Skin epidermis (tissue), 12 donors: ENCODE measurements around the gene PKNOX2.

Source experiments
- H3K27ac ChIP-seq, 21 experiments: fragments of 200-600 bp; sonication (generic) in 11 of 21; one replicate each; pipeline ENCODE4 v1.5.0; 2020; ENCODE audit warnings: mild to moderate bottlenecking in 3 of 21, inconsistent platforms in 2 of 21, moderate library complexity in 2 of 21
- H3K4me3 ChIP-seq, 7 experiments: fragments of 200-600 bp; sonication (generic) in 2 of 7; one replicate each; pipeline ENCODE4 v1.5.0; 2020; ENCODE audit warnings: inconsistent platforms in 2 of 7, mild to moderate bottlenecking in 2 of 7, moderate library complexity in 1 of 7

The PKNOX2 gene

DNA sequence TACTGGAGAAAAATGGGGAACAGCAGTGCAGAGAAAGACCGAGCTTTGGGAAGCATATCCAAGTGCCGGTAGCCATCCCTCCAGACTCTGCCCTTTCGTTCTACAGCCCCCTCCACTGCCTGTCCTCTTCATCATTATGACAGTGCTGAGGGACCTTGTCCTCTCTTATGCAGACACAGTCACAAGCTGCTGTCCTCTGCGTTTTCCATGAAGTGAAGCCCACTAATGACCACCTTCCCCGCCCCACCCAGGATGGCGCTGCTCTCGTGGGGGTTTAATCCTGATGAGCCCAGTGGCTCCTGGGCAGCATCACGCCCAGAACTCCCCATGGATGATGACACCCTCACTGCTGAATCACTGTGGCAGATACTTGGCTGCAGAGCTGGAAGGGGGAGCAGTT lies 157.7 kb downstream of the PKNOX2 start:
- Histone ChIP-seq H3K27ac (no peak overlapping the region), H3K4me3 (no peak overlapping the region)

DNA sequence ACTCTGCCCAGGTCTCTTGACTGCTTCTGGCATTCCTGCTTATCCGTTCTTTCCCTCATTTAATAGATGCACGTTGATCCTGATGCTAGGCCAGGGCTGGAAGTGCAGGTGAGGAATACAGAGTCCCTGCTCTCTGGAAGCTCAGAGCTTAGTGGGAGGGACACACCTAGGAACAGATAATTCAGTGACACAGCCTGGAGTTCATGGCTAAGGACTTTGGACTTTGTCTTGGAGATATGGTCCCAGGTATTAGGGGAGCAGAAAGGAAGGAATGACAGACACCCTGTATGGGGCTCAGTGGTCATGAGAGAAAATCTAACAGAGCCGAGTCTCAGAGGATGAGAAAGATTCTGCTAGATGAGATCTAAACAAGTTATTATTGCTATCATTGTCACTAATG lies 160.6 kb downstream of the PKNOX2 start:
- no peak overlapping the region for H3K4me3 ChIP-seq
- no peak overlapping the region for H3K27ac ChIP-seq

DNA sequence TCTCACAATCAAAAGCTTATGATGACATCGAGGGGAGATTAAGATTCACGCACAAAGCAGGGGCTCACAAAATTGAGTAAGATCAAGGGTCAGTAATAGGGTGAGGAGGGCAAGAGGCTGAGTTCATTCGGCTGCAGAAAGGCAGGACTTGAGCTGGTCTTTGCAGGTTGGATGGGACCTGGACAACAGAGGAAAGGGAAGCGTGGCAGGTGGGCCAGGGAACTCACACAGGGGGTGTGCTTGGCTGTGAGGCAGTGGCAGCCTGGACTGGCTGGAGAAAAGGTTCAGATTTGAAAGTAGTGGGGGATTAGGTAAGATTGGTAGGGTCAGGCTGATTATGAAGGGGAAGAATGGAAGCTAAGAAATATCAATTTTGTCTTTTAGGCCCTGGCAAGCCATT lies 161.6 kb downstream of the PKNOX2 start:
- no peak overlapping the region for H3K4me3 ChIP-seq
- H3K27ac ChIP-seq: no peak overlapping the region

DNA sequence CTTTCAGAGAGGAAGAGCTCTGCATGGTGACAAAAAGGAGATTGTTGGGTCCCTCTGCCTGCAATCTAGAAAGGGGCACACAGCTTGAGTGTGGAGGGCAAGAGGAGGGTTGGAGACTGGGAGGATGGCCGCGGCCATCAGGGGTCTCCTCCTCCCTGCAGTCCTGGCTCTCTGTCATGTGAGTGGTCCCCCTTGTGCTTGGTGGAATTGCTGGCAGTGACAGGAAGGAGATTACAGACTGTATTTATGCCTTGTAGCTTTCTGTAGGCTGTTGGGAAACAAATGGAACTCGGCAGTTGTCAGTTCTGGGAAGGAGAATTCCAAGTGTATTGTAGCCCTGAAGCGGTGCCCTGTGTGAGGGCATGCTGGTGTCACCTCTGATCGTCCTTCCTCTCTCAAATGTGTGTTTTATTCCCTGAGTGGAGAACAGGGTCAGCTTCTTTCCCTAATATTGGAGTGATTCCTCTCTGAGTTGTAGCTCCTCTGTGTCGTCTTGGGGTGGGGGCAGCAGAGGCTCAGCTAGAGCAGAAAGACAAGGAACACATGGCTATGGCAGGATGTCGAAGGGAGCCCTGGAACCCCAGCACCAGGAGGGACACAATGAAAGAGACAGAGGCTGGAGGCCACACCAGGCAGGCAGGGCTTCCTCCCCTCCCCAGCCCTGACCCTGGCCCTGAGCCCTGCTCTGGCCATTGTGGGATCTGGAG lies 163.1 kb downstream of the PKNOX2 start:
- no peak overlapping the region for H3K4me3 ChIP-seq
- H3K27ac ChIP-seq: no peak overlapping the region

DNA sequence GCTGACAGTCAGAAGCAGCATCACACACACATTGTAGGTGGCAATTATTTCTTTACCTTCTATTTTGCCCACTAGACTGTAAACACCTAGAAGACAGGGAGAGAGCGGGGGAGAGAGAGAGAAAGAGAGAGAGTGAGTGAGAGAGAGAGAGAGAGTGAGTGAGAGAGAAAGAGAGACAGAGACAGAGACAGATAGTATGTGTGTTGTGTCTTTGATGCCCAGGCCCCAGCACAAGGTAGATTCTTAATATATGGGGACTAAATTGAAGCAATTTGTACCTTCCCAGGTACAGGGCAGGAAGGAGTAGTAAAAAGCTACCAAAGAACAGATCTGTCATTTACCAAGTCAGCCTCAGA lies 163.7 kb downstream of the PKNOX2 start:
- Histone ChIP-seq H3K4me3 (no peak overlapping the region), H3K27ac (no peak overlapping the region)

DNA sequence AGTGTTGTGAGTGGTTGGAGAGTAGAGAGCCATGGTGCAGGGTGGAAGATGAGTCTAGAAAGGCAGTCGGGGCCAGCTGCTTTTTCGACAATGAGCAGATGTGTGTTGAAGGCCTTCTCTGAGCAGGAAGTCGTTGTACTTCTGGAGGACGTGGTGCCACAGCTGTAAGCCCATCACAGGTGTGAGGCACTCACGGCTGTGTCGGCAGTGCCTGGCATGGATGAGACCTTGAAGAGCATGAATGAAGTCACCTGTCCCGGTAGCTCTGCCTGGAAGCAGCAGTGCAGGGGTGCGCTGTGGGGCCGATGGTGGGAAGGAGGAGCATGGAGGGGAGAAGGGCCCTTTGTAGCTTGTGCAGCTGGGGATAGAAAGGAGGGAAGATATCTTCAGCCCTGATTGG lies 165.2 kb downstream of the PKNOX2 start:
- no peak overlapping the region for H3K27ac ChIP-seq
- H3K4me3 ChIP-seq: no peak overlapping the region

DNA sequence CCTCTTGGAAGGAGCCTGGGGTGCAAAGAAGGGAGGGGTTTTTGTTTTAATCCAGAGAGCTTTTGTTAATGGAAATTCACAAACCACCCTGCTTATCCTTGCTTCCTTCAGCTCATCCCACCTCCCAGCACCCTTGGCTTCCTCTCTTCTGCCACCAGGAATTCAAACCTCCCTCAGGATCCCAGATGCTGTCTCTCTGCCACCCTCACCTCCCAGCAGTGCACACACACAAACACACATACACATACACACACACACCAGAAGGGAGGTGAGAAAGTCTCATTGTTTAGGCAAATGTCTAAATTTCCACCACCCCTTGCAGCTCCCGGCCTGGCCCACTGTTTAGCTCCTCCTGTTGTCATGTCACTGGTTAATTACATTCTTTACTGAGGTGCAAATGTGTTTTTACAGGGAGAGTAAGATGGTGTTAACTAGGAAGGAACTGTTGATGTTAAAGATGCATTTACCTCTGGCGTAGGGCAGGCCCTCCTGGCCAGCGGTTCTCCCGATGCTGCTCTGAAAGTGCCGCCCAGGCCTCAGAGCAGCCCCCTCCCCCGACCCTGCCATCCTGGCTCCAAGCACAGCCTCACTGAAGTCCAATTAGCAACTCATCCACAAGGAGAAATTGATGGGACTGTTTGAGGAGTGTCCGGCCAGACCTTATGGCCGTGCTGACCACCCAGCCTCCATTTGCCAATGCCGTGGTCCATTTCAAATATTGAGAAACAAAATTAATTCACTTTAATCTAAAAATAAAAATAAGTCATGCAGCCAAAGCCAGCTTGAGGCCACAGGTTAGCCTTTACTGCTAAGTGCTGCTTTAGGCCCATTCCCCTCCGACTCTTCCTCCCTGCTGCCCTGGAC lies 166.1 kb downstream of the PKNOX2 start:
- no peak overlapping the region for H3K4me3 ChIP-seq
- H3K27ac ChIP-seq: no peak overlapping the region

DNA sequence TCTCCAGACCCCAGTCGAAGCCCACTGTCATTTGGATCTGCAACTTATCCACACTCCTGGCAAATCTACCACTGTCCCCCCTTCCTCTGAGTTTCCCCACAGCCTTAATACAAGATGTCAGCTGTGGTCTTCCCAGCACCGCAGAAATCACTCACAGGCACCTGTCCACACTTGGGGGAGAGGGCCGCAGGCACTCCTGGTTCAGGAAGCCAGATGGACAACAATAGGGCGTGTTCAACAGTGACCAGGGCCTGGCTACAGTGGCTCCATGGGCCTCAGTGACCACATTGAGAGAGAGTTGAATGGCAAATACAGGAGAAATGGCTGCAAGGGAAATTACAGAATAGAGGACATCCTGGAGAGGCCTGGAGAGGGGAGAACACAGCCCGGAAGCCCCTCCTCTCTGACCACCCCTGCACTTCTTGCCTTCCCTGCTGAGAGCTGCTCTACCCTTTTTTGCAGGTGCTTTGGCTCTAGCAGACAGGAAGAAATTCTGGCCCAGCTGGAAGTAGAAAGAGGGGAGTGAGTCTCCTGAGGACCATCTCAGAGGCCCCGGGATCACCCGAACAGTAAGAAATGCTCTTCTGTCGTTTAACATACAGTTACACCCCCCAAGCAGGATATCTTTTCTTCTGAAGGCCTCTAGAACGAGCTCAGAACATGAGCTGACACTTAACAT lies 166.9 kb downstream of the PKNOX2 start:
- no peak overlapping the region for H3K27ac ChIP-seq
- no peak overlapping the region for H3K4me3 ChIP-seq

DNA sequence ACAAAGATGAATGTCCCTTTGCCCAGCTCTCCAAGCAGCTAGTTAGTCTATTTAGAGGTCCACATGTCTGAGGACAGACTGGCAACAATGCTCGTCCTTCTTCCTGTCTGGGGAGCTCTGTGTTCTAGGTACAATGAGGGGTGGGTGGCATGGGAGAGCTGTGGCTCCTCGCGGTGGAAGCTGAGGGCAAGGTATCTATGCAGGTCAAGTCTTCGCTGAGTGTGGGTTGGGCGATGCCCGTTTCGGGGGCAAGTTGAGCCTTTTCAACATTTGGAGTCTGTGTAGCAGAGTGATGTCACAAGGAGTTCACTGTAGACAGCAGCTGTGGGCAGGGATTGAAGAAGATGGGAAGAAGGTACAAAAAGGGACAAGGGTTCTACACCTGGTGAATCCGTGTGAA lies 168.3 kb downstream of the PKNOX2 start:
- no peak overlapping the region for H3K4me3 ChIP-seq
- no peak overlapping the region for H3K27ac ChIP-seq

DNA sequence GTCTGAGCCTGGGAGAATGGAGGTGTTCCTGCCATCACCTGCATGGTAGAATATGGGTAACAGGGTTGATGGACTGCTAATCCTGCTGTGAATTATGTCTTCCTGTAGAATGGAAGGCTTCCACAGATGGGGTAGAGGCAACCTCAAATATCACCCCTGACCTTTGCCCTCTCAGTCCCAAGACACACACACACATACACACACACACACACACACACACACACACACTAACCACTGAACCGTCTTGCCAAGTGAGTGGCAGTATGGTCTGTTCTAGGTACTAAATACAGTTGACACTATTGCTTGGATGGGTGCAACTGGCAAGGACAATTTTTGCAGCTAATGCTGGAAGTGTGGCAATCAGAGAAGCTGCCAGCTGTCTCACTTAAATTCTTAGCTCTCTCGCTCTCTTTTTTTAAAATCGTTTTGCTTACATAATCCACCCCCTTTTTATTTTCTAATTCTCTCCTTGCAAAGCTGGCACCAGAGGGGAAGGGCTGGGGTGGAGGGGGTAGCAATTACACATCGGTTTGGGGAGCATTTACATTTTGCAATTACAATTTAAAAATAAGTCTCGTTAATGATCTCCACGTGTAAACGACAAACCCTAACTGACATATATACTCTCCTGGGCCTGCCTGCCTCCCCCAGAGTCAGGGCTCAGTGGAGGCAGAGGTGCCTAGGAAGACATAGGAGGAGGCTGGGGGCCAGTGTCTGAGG lies 169.0 kb downstream of the PKNOX2 start:
- no peak overlapping the region for H3K27ac ChIP-seq
- no peak overlapping the region for H3K4me3 ChIP-seq

DNA sequence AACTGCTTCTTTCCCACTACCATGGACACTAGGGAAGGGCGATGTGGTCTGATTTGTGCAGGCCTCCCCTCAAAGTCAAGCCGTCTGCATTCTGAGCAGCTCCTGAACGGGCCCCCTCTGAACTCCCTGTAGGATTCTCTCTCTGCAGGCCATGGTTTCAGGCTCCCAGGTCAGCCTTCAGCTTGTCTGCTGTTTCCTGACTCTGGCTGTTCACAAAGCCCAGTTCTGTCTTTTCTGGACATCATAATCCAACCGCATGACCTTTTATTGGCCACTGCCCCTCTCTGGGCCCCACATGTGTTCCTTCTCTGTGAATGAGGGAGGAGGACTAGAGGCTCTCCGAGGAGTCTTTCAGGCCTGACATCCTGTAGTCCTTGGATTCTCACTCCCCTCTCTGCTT lies 170.6 kb downstream of the PKNOX2 start:
- Histone ChIP-seq H3K27ac (no peak overlapping the region), H3K4me3 (no peak overlapping the region)

DNA sequence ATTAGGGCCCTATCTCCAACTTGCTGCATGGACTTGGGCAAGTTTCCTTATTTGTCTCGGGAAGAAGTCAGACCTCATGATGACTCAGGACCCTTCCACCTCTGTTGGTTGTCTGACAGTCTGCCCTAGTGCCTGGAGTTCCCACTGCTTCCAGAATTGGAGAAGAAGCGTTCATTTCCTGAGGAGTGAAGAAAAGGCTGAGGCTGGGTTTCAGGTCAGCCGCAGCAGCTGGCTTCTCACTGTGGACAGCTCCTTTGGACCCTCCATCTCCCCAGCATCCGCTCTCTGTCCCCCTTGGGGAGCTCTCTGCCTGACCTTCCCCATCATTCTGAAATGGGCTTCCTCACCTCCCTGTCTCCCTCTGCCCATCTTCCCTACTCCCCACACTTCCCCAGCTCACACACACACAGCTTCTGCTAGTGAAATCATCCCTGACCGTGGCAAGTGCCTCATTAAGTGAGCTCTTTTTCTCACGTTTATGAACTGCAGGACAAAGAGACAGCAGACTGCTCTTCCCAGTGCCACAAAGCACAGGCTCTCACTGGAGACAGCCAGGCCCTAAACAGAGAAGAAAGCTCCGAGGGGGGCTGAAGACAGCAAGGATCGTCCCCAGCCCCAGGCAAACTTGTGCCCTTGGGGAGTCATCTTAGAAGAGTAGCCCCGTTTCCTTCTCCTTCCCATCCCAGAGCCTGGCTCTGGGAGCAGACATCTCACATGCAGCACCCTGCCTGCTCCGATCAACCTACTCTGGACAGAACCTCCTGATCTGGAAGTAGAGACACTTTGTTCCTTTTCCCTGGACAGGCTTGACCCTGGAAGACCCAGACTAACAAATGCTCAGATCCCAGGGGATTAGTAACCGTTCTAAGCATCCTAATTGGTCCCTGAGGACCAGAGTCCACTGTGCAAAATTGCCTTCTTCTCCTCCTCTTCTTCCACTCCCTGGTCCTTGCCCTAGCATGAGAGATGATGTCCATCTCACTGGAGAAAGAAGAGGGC lies 173.6 kb downstream of the PKNOX2 start:
- H3K4me3 ChIP-seq: no peak overlapping the region
- H3K27ac ChIP-seq: peak overlapping the region in 8 of 21 experiments; percentile 5 to 64 (median 26)

DNA sequence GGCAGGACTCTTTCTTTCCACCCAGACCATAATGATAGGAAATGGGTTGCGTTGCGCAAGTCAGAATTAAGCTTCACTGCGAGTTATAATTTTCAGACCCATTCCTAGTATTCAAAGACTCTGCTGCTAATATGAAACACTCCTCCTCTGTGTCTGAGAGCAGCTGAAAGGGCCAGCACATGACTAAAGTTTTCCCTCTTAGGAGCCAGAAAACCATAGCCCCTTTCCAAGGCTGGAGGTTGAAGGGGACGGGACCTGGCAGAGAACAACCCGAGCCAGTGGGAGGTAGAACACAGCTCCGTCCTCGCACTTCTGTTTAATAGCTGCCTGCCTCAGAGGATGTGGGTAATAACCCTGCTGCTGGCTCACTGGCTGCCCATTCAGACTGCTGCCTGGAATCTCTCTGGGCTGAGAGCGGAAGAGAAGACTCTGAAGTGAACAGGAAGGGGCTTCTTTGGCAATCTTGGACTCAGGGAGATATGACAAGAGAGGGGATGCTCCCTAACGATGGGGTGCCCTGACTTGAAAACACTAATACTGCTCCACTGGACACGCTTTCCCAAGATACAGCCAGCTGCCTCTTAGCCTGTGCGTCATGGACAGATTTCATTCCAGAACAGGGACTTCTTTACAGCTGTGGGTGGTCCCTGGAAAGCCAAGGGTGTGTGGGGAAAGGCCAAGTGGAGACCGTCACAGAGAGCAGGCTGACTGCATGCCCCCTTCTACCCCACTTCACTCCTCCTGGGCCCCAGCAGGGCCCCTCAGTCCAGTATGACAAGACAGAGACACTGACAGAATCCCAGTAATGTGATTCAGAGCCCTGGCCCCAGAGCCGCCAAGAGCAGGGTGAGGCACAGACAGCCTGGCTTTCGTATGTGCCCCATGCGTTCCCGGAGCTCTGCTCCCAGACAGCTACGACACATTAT lies 174.6 kb downstream of the PKNOX2 start:
- Histone ChIP-seq H3K27ac (peak overlapping the region in 12 of 21 experiments; percentile 2 to 75 (median 30)), H3K4me3 (no peak overlapping the region)

DNA sequence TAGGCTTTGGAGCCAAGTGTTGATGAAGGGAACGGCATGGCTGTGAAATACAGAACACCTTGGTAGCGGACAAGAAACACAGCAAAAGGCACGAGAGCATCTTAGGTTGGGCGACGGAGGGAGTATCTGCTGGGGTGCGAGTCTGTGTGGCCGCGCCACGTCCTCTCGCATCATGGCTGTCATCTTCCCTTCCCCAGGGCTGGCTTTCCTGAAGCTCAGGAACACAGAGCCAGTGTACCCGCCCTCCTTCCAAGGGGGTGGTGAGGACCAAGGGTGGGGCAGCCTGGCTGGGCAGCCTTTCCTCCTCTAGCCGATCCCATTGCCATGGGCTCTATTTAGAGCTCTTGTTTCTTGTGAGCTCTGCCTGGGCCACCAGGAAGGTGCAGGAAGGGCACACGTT lies 177.1 kb downstream of the PKNOX2 start:
- Histone ChIP-seq H3K27ac (peak overlapping the region in 1 of 21 experiments; percentile 30), H3K4me3 (no peak overlapping the region)

DNA sequence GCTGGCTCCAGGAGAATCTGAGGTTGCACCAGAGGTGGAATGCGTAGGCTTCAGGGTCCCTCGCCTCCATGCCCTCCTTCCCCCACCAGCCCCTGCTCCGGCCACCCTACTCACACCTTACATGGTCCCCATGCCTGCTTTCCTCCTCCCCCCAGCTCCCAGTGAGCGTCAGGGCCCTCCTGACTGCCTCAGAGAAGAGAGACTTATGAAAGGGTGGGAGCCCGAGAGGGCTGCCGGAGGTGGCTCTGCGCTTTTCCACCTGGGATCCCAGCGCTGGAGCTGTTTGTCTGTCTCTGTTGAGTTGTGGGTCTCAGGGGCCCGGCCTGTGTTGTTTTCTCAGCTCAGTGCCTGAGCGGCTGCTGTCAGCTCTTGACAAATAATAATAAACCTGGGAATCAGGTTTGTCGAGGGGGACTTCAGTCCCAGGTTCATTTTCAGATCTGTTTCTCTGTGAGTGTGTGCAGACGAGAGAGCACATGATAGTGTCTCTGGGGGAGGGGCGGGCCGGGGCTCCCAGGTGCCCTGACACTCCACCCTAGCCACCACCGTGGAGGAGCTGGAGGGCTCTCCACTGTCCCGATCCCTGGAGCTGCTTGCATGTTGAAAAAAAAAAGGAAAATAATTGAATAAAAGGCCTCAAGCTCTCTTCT lies 177.9 kb downstream of the PKNOX2 start:
- H3K27ac ChIP-seq: peak overlapping the region in 1 of 21 experiments; percentile 30
- no peak overlapping the region for H3K4me3 ChIP-seq

DNA sequence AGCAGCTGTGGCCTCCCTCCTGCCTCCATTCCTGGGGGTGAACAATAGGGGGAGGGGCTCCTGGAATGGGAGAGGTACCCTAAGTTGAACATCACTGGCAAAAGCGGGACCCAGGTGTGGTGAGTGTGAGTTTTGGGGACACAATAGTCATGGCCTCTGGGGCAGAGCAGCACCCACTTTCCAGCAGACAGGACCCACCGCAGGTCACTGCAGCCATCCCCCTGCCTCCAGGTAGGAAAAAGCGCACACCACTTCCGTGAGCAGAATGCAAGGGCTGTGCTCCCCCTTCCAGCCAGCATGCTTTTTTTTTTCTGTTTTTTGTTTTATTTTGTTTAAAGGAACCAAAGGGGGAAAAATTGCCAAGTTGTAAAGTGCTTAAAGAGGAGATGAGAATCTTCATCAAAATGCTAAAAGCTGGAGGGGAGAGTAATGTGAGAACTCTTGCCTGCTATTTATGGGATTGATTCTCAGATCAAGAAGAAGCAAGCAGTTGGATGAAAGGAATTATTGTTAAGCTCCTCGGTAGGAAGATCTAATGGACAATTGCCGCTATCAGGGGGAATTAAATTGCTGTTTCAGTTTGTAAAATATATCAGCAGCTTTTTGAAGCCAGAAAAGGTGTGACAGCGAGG lies 178.7 kb downstream of the PKNOX2 start:
- Histone ChIP-seq H3K4me3 (no peak overlapping the region), H3K27ac (peak overlapping the region in 1 of 21 experiments; percentile 30)

DNA sequence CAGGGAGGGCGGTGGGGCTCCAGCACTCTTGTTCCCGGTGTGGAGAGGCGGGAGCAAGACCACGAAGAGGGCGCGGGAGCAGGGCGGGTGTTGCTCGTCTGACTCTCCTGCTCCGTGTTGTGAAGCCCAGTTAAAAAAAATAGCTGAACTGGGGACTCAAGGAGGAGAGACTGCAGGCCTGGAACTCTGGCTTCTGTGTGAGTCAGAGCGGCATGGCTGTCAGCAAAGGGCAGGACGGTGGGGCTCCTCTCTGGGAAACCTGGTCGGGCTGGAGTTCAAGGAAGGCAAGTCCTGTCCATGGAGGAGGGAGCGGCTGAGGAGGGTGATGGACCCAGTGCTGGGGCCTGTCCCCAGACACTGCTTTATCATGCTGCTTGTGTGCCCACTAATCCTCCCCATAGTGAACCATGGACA lies 179.2 kb downstream of the PKNOX2 start:
- Histone ChIP-seq H3K4me3 (no peak overlapping the region), H3K27ac (peak overlapping the region in 1 of 21 experiments; percentile 21)
